Activated CD4-positive, alpha-beta T cell treated with anti-CD3 and anti-CD28 coated beads for 24 hours (primary cell): Measurements from ENCODE around the gene MARCHF9.

Experiments
- DNase-seq, 2 donors: peaks; one replicate each; pipeline ENCODE4 v3.0.0-alpha.2; 2020; ENCODE audit warnings: low read depth in 2 of 2

The MARCHF9 gene

DNA sequence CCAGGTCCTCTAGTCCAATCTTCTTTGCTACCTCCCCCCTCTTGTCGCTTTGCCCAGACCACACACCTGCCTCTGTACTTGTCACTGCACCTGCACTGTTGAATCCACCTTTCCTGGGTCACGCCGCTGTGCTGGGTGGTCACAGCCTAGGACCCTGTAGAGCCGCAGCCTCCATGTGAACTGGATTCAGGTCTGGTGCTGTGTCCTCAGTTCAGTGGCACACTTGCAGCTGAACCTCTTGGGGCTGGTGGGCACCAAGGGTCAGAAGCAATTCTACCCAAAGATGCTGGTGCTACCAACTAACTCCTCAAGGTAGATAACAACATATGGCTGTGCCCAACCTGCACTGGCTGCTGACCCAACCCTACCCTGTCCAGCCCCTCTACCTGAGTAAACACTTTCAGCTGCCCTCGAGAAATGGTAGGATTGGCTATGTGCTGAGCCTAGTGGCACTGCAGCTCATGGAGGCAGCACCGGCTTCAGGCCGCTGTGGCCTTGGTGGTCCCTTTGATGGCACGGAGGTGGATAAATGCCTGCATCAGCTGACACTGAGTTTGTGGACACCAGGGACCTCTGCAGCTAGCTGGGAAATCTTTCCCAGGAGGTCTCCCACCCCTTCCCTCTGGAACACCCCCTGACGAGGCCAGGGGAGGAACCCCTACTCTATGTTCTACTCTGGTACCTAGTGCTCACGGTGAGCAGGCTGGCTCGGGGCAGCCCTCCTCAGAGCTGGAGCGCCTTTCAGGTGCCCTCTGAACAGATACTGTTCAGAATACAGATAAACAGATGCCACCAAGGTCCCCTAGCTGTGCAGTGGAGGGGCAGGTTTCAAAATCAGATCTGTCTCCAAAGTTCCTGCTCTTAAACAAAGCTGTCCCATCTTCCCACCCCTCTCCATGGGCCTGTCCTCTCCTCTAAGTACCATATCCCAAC lies 30.6 kb upstream of the MARCHF9 start:
- no peak for DNase-seq

DNA sequence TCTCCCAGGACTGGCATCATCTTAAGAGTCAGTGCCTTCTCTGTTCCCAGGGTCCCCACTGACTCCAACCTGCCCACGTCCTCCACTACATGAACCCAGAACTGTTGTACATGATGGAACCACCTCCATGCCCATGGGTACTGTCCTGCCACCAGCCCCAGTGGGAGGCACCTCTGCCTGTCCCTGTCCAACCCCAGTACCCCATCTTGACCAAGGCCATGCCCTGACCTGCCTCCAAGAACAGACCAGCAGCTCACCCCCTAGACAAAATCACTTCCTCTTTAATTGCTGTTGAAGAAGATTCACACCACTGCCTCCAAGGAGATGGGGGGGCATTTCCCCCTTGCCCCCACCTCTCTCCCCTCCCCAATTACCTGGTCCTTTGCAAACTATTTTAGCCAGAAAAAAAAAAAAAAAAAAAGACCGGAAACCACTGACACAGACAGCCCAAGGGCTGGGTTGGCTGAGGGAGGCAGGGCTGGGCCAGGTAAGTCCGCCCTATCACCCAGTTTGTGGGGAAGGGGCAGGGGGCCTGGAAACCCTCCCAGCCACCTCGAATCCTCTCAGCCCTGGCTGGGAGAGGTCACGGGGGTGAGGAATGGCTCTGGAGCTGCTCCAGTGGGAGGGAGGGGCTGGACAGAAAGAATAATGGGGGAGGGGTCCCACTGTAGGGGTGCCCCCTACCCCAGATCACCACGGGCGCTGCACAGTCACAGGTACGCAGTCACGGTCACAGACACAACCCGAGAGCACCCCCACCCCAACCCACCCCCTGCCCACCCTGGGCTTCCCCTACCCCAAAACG lies 29.8 kb upstream of the MARCHF9 start:
- DNase-seq, result no peak

DNA sequence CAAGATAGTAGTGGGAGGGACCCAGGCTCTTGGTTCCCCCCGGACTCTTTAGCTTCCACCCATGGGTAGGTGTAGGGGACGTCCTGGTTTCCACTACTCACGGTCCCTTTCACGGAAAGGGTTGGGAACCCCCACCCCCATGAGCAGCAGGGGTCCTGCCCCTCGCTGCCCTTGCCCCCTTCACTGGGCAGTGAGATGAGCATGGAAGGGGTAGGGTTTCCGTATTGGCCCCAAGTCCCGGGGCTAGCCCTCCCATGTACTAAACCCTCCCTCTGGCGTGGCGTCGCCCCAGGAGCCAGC lies 29.1 kb upstream of the MARCHF9 start:
- DNase-seq, result no peak

DNA sequence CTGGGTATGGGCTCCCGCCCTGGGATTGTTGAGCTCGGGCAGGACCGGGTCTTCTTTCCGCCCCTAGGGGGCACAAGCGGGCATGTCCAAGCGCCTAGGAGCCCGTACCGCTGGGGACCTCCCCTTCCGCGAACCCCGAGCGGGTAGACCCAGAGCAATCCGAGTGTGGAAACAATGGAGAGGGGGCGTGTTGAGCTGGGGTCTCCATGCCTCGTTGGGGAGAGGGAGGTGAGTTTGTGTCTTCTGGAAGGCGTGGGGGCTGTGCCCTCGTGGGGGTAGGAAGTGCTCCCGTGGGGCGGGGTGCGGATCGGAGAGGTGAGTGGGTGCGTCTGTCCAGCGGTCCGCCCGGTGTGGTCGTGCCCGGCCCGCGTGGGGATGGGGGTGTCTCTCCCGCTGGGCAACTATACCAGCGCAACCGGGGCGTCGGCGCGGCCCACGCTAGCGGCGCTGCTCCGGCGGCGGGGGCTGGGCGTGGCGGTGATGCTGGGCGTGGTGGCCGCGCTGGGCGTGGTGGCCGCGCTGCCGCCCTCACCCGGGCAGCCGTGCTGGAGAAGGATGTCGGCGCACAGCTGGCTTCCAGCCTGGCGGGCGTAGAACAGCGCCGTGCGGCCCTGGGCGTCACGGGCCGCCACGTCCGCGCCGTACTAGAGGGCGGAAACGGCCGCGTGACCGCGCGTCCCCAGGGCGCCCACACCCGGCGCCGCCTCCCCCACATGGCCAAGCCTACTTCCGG lies 28.6 kb upstream of the MARCHF9 start:
- DNase-seq, result no peak

DNA sequence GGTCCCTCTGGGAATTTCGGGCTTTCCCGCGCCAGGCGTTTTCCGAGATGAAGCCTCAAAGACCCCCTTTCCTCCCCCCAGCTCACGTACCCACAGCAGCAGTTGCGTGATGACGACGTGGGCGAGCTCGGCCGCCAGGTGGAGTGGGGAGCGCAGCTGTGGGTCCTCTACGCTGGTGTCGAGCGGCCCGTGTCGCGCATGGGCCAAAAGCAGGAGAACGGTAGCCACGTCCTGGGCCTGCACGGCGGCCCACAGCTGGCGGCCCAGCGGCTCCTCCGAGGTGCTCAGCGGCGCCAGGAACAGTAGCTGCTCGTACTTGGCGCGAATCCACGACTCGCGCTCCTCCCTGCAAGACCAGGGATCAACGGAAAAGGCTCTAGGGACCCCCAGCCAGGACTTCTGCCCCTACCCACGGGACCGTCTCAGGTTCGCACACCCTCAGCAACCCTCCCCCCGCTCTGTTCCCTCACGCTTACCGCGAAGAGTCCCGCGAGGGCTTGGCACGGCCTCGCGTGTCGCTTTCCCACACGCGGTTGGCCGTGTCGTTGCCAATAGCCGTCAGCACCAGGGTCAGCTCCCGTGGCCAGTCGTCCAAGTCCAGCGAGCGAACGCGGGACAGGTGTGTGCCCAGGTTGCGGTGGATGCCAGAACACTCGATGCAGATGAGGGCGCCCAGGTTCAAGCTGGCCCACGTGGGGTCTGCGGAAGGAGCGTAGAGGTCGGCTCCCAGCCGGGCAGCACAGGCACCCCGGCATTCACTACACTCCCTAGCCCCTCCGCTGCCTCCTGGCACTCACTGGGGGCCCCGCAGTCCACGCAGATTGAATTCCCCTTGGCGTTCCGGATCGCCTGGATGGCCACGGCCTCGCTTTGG lies 27.8 kb upstream of the MARCHF9 start:
- no peak for DNase-seq

DNA sequence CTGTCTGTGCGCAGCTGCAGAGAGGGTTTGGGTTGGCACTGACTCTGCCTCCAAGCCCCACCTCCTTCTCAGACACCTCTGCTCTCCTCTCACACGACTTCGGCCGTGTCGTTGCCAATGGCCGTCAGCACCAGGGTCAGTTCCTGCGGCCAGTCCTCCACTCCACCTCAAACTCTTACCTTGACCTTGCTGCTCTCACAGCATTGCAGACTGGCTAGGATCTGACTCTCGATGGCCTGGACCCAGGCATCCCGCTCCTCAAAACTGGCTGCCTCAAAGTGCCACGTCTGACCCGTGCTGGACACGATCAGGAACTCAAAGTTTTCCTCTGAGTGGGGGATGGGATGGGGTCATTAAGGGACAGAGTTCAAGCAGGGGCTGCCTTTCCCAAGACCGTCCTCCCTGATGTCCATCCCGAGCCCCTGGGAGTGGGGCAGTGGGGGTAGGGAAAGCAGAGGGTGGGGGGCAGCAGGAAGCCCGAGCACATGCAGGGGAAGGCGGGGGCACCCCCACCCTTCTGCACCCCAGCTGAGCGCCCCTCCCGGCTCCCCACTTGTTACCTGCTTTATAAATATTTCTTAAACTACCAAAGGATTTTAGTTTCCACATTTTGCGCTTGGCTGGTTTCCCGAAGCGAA lies 27.0 kb upstream of the MARCHF9 start:
- no peak for DNase-seq

DNA sequence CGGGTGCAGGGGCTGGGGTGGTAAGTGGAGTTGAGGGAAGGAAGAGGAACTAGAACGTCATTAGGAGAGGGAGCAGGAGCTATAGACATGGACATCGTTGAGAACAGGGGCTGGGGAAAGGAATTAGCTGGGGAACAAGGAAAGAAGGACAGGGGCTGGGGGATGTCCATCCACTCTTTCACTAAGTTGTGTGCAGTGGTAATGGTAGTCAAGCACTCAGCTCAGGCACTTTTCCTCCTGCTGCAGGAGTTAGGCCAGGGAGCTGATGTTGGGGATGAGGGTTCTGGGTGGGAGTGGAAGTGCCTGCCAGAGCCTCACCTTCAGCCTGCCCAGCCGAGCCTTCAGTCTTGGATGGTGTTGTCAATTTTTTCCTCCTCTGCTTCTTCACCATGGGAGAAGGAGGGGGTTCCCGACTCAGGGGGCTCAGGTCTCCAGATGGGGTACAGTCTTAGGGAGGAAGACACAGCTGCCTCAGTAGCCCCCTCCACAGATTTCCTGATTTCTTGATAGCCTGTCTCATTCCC lies 25.5 kb upstream of the MARCHF9 start:
- no peak for DNase-seq

DNA sequence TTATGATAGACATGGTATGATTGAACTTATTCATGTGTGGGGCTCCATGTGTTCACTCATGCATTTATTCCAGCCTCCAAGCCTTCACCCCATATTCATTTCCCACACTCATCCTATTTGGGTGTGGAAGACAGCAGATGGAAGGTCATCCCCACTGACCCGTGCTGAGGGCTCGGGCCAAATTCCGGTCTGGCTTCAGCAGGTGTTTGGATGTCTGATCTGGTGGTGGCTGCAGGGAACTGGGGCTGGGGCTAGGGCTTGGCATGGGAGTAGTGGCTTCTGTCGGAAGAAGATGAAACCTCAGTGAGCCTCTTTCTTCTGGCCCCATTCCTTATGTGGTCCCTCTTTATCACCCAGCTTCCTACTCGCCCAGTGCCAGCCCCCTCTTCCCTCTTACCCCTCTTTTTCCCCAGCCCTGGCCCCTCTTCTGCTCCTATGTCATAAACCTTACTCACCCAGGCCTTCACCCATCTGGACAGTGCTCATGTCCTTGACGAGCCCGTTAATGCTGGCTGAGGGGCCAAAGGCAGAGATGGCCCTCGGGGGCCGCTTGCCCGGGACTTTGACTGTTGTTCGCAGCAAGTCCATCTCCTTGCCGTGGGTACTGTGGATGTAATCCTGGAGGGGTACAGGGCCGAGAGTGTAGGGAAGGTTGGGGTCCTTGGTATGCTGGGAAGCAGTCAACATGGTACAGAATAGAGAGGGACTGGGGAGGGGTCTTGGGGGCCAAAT lies 24.4 kb upstream of the MARCHF9 start:
- no peak for DNase-seq

DNA sequence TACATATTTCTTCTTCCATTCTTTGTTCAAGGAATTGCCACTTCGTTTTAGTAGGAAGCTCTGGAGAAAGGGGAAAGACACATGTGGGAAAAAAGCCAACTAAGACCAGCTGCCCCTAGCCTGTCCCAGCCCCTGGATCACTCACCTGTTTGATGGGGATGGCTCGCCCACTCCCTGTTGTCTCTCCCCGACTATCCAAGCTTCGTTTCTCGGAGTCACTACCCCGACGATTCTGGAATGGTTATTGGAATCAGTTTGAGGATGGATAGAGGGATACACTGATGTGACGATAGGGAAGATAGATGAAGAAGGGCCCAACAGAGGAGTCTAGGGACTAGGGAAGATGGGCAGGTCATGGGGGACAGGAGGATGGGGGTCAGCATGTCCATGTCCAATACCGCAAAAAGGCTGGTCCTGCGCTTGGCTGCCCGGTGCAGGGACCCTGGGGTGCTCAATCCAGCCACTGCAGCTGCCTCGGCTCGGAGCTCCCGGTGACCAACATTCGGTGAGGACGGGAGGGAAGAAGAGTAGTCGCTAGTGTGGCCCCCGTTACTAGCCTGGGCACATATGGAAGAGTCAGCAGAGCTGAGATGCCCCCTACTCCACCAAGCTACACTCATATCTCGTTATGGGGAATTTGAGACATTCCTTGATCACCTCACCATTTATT lies 23.4 kb upstream of the MARCHF9 start:
- DNase-seq, result no peak

DNA sequence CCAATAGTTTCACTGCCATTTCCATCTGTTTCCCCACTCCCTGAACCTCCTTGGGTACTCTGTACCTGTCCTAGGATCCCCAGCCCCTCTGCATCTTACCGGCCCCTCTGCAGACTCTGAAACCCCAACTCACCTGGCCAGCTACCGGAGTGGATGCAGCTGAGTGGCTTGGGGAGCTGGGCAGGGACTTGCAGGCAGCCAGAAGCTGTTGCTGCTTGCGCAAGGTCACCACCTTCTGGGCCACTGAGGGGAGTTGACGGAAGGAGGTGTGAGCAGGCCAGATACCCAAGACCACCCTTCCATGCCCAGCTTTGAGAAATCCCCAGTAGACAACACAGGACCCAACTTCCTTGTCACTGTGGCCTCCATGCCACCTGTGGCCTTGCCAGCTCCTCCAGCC lies 22.6 kb upstream of the MARCHF9 start:
- DNase-seq, result no peak

DNA sequence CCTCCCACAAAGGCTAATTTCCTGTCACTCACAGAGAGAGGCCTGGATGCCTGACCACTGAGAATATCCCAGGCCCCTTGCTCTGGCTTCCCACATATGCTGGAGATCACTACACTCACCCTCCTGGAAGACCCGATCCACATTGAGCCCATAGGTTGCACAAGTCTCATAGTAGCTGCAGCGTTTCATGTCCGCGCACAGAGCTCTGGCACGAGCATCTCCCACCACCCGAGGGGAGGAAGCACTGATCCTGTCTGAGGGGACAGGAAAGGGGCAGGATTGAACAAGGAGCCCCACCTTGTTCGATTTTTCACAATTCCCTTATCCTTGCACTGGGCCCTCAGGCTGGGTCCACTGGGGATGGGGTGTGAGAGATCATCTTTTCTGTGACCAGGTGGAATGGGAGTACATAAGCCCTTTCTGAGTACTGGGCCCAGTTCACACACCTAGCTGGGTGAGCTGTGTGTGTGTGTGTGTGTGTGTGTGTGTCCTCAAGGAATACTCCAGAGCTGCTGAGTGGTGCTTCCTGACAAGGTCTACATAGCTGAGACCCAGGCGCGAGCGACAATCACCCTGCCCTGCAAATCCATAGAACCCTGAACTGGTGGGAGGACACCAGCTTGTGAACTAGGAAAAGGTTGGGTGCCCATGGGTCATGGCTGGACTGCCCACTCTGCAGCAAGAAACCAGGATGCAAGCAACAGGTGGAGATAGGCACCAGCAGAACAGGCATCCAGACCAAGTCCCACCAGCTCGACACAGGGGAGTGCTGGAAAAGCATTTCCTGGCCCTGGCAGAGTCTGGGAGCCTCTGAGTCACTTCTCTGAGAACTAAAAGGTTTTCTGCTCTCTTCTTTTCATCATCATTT lies 21.9 kb upstream of the MARCHF9 start:
- DNase-seq, result no peak

DNA sequence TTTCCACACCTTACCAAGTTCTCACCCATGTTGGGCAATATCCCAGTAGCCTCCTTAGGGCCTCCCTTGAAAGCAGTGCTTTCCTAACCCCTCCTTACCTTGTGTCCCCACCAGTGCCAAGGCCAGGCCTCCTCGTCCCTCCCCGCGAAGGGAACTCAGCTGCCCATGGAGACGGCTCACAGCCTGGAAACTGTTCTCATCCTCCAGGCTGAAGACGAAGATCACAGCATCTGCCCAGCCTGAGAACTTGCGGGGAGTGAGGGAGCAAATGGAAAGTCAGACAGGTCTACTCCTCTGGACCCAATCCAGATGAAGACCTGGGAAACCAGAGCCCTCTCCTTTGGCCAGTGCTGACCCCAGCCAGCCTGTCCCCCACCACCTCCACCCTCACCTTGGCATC lies 21.0 kb upstream of the MARCHF9 start:
- DNase-seq, result no peak

DNA sequence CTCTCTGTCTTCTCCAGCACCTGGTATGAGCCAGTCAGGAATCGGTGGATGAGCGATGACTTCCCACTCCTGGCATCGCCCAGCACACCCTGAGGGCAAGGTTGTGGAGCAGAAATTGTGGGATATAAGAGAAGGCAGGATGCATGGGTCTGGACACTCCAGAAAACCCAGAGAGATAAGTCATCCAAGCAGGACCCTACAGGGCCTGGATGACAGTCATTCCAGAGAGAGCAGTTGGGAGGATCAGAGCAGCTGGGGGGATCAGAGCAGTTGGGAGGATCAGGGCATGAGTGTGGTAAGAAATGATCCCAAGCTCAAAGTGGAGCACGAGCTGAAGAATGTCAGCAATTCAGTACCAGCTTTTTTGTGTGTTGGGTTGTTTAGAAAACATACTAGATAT lies 20.3 kb upstream of the MARCHF9 start:
- DNase-seq, result no peak

DNA sequence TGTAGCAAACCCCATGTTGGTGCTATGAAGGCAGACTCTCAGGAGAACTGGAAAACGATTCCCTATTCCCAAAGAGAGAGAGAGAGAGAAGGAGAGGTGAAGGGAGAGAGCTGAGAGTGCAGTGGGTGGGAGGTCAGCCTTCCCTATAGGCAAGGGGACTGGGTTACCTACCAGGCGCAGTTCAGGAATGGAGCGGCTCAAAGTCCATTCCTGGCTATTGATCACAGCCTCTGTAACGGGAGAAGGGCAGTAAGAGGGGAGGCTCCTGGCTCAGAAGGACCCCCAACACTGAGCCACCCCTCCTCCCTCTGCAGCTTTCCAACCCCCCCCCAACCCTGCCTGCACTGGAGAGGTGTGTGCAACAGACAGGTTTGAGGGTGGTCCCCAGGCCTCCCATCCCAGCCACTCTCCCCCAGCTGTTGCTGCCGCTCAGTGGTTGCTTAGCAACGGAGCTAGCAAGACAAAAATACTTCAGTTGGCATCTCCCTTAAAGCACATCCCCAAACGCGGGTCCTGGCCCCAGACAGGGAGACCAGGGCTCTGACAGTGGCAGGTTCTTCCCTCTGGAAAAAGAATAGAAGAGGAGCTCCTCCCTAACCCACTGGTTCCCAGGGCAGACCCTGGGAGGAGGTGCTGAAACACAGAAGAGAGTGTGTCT lies 19.6 kb upstream of the MARCHF9 start:
- no peak for DNase-seq

DNA sequence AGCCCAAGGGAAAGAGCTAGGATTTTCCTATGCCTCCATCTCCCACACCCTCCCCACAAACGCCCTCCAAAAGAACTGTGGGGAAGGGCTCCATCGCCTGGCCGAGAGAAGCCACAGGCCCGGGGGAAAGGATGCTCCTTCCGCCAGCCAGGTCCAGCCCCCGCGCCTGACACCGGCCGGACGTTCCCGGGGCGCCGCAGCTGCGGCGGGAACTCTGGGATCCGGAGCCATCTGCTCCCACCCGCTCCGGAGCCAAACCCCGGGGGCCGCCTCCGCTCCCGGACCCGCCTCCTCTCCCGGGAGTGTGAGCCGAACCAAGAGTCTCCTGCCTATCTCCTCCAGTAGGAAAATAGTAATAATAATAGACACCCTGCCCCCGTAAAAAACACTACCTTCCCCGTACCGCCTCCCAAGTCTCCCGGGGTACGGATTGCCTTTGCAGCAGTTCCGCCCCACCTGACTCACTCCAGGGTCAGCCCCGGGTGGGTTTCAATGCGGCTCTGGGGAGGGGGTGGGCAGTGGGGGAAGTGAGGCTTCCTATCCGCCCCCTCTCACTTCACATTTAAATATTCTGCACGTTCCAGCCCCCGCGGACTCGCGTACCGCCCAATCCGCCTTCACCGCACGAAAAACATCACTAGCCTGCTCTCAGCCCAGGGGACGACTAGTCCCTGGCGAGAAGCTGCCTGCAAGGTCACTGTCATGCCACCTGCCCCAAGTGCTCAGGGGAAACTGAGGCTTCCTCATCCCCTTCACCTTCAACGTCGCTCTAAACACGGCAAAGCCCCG lies 18.8 kb upstream of the MARCHF9 start:
- DNase-seq, result no peak

DNA sequence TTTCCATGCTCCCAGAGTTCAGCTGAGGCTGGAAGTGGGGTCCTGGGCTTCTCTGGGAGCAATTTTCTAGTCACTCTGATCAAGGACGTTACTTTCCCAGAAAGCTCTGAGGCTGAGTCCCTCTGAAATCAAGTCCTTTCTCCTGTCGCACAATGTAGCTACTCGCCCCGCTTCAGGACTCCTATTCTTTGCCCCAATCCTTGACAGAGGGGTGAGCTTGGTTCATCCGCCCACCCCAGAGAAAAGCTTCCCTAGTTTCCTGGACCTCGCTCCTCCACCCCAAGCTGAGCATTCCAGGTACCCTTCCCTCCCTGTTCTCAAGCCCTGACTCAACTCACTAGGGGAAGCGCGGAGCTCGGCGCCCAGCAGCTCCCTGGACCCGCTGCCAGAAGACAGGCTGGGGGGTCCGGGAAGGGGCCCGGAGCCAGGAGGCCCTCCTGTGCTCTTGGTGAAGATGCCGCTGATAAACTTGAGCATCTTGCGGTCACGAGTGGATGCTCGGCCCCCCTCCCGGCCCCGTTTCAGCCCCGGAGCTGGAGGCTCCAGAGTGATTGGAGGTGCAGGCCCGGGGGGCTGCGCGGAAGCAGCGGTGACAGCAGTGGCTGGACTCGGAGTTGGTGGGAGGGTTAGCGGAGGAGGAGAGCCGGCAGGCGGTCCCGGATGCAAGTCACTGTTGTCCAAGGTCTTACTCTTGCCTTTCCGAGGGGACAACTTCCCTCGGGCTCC lies 18.0 kb upstream of the MARCHF9 start:
- no peak for DNase-seq
